Kidney (tissue), 14 donors: ENCODE data around the gene CBR4. TPM values are rescaled to one million over a fixed set of nuclear protein-coding genes. Genes with fewer than 3 reads are reported as not detected.

Experiments used
- DNase-seq, 5 donors: peaks; one replicate each; pipeline ENCODE4 v3.0.0-alpha.2; 2013 to 2020
- FAIRE-seq: peaks from 2 replicates; lab custom pipeline; 2012; peaks lifted over from hg19 to GRCh38; lab: Jason Lieb, UNC
- H3K27ac ChIP-seq, 2 donors: one replicate each; pipeline ENCODE4 v1.7.0; 2013; ENCODE audit warnings: low read depth in 2 of 2, low read length in 2 of 2, inconsistent platforms in 1 of 2
- H3K27me3 ChIP-seq: one replicate; pipeline ENCODE4 v1.7.1; 2013; ENCODE audit warnings: low read length, inconsistent platforms; ENCODE audit not compliant: control insufficient read depth, insufficient read depth
- H3K36me3 ChIP-seq, 3 donors: one replicate each; pipeline versions ENCODE4 v1.7.0 to v1.7.1; 2013; ENCODE audit warnings: low read length in 3 of 3, control low read depth in 1 of 3, inconsistent platforms in 1 of 3; ENCODE audit not compliant: insufficient read depth in 3 of 3, control insufficient read depth in 2 of 3
- H3K4me1 ChIP-seq, 3 donors: one replicate each; pipeline versions ENCODE4 v1.7.0 to v1.7.1; 2013; ENCODE audit warnings: low read length in 3 of 3, inconsistent platforms in 1 of 3, low read depth in 1 of 3; ENCODE audit not compliant: control insufficient read depth in 2 of 3, insufficient read depth in 2 of 3
- H3K4me3 ChIP-seq, 3 donors: one replicate each; pipeline versions ENCODE4 v1.7.0 to v1.8.1; 2013; ENCODE audit warnings: low read length in 3 of 3, control low read depth in 1 of 3, inconsistent platforms in 1 of 3
- H3K9ac ChIP-seq, 3 donors: one replicate each; pipeline versions ENCODE4 v1.7.0 to v1.7.1; 2013; ENCODE audit warnings: low read length in 3 of 3, control low read depth in 1 of 3, inconsistent platforms in 1 of 3
- H3K9me3 ChIP-seq, 3 donors: one replicate each; pipeline versions ENCODE4 v1.7.0 to v1.7.1; 2013; ENCODE audit warnings: low read length in 3 of 3, control low read depth in 1 of 3, inconsistent platforms in 1 of 3; ENCODE audit not compliant: control insufficient read depth in 2 of 3, insufficient read depth in 1 of 3
- intact Hi-C: fragments of 100-400 bp; cut with DNase I; formaldehyde crosslinking; loops from one replicate; pipeline ENCODE4 v1.11.1; 2022
- polyA plus RNA-seq: library from polyadenylated mRNA; stranded (reverse); fragments of 350-450 nt; fragmentation: Illumina TruSeq; extraction: RNeasy Lipid Tissue Mini Kit (QIAGEN cat#74804); gene quantifications from one replicate; pipeline ENCODE4 v1.2.3, GENCODE V29; 2014; ENCODE audit warnings: low read depth, low replicate concordance; ENCODE audit not compliant: insufficient read depth
- total RNA-seq: library from RNA; stranded (reverse); fragmentation: NEBNext Ultra II Directional; extraction: Animal tissue kit (Norgen Biotek cat#: 25700); gene quantifications from one replicate; pipeline ENCODE4 v1.2.1, GENCODE V29; 2021
- TF ChIP-seq, protein P1 (sequence below): IDR thresholded peaks from 3 replicates; pipeline ENCODE4 v1.5.1; 2012; ENCODE audit warnings: mild to moderate bottlenecking, moderate library complexity, borderline replicate concordance; ENCODE audit not compliant: insufficient read depth; ENCODE audit errors: extremely low read depth
- donor health status: control.
- donor health status: control.
- donor health status: control.
- donor health status: control.
- donor health status: control.
- donor health status: DM: yes; HTN: yes; CAD: no.
- donor health status: Normal renal cell carcinoma (clear cell type).

The CBR4 gene
- total and polyA plus RNA-seq, 2 donors from 2014 or later = 24.1 to 28.6 TPM

DNA sequence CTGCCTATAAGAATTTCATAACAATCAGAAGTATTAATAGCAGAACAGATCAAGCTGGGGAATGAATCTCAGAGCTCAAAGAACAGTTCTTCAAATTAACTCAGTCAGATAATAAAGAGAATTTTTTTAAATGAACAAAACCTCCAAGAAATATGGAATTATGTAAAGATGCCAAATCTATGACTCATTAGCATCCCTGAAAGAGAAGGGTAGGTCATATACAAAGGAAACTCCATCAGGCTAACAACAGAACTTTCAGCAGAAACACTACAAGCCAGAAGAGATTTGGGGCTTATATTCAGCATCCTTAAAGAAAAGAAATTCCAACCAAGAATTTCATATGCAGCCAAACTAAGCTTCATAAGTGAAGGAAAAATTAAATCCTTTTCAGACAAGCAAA, 28.6 kb downstream of the CBR4 start:
- H3K4me1 ChIP-seq = no peaks in the 10 kb centered on the region
- peaks cover 4 to 17% (median 5%) of the 10 kb centered on the region in 3 donors for H3K36me3 ChIP-seq
- no peaks in the 10 kb centered on the region for H3K27me3 ChIP-seq
- H3K4me3 ChIP-seq = no peak overlapping the region
- TF ChIP-seq, protein P1, sequence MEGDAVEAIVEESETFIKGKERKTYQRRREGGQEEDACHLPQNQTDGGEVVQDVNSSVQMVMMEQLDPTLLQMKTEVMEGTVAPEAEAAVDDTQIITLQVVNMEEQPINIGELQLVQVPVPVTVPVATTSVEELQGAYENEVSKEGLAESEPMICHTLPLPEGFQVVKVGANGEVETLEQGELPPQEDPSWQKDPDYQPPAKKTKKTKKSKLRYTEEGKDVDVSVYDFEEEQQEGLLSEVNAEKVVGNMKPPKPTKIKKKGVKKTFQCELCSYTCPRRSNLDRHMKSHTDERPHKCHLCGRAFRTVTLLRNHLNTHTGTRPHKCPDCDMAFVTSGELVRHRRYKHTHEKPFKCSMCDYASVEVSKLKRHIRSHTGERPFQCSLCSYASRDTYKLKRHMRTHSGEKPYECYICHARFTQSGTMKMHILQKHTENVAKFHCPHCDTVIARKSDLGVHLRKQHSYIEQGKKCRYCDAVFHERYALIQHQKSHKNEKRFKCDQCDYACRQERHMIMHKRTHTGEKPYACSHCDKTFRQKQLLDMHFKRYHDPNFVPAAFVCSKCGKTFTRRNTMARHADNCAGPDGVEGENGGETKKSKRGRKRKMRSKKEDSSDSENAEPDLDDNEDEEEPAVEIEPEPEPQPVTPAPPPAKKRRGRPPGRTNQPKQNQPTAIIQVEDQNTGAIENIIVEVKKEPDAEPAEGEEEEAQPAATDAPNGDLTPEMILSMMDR = no peak
- no peak overlapping the region for H3K9ac ChIP-seq
- FAIRE-seq = no peak
- DNase-seq = no peak
- peaks cover 3 to 11% (median 3%) of the 10 kb centered on the region in 3 donors for H3K9me3 ChIP-seq
- no peak overlapping the region for H3K27ac ChIP-seq
- intact Hi-C loops = no loop called here

DNA sequence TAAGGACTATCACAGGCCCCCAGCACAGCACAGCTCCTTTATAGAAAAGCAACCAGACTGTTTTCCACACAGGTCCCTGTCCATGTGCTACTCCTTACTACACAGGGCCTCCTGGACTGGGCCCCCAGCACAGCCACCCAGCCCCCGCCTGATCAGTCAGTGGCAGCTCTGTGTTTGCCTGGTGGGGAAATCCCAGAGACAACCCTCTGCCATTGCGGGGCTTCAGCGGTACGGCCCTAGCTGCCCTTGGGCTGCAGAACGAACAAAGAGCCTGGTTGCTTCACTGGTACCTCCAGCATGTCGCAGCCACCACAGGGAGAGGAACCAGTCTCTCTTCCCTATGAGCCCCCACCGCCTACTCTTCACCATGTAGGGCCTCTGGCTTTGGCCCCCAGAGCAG, 30.7 kb downstream of the CBR4 start:
- DNase-seq = no peak
- Histone ChIP-seq H3K4me1 (no peaks in the 10 kb centered on the region), H3K9ac (no peak overlapping the region), H3K27ac (no peak overlapping the region), H3K27me3 (no peaks in the 10 kb centered on the region), H3K36me3 (peaks cover 8 to 21% (median 11%) of the 10 kb centered on the region in 3 donors), H3K9me3 (peaks cover 3 to 11% (median 3%) of the 10 kb centered on the region in 3 donors), H3K4me3 (no peak overlapping the region)
- TF ChIP-seq, protein P1 = no peak
- no peak for FAIRE-seq
- intact Hi-C loops = no loop called here

DNA sequence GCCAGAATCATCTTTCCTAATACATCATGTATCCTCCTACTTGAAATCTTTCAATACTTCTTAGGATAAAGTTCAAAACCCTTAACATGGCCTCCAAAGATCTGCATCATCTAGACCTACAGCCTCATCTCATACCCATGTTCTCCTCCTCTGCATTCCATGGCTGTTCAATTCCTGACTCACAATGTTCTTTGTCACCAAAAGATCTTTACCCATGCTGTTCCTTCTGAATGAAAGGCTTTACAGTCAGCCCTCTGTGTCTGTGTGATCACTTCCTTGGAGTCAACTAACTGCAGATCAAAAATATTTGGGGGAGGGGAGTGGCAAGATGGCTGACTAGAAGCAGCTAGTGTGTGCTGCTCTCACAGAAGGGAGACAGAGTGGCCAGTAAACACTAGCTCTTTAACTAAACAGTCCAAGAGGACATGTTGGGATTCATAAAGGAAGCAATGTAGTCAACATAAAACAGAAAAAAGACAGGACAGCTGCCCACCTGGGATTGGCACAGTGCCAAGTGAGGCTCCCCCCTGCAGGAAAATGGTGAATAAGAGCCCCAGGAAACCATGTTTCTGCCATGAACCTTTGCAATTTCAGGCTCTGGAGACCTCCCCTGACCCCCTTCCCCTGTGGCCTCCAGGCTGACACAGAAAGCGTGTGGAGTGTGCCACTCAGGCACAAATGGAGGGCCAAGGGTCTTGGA, 31.9 kb downstream of the CBR4 start:
- Histone ChIP-seq H3K9ac (no peak overlapping the region), H3K4me1 (no peaks in the 10 kb centered on the region), H3K4me3 (no peak overlapping the region), H3K9me3 (peaks cover 3 to 11% (median 3%) of the 10 kb centered on the region in 3 donors), H3K36me3 (peaks cover 8 to 21% (median 11%) of the 10 kb centered on the region in 3 donors), H3K27me3 (no peaks in the 10 kb centered on the region), H3K27ac (no peak overlapping the region)
- DNase-seq (no peak), FAIRE-seq (no peak)
- intact Hi-C loops = no loop called here
- TF ChIP-seq, protein P1 = no peak
